DMS53 (cell line): Measurements from ENCODE around the gene SEMA3D.

Source experiments
- DNase-seq: peaks from one replicate; lab custom pipeline; 2025; lab: John Stamatoyannopoulos, UW

SEMA3D gene

GRCh38 chr7:85125651-85126131, 61.2 kb downstream of the SEMA3D start:
- no peak for DNase-seq

DNA sequence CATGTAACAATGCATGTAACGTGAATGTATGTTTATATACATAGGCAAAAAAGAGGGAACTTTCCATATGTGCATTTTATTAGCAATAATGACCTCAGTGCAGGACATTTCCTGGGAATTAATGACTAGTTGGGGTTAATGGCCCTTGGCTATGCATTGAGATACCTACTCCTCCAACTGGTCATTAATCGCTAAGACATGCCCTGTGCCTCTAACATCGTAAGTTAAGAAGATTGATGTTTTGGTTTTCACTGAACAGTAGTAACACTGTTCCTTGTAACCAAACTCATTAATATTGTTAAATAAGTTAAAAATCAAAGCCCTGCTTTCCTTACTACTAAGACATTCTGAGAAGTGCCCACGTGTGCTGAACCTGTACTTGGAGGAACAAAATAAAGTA, 61.7 kb downstream of the SEMA3D start:
- DNase-seq = no peak

GRCh38 chr7:85119934-85120333, 66.9 kb downstream of the SEMA3D start:
- no peak for DNase-seq

DNA sequence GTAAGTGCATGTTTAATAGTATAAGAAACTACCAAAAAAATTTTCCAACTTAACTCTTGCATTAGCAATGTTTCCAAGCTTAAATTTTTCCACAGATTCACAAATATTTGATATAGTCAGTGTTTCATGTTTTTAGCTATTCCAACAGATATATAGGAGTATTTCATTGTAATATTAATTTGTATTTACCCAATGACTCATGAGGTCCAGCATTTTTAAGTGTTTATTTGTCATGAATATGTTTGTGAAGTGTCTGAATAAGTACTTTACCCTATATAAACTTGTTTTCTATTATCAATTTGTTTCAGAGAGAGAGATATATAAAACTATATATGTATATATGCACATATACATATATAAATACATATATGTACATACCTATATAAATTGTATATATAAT, 71.0 kb downstream of the SEMA3D start:
- peak; percentile 57 for DNase-seq

DNA sequence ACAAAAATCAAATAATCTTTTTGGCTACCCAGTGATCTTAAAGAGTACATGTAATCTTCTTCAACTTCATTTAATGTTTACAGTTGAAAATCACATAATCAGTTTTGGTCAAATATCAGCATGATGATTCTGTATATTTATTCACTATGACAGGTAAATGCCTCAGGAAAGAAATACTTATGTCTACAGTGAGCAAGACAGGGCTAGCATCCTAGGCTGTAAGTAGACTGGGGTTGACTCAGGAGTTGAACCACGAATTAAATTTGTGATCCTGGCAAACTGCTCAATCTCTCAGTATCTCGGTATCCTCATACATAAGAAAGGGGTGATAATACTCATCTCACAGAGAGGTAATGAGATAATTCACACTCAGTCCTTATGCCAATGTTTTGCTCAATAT, 71.8 kb downstream of the SEMA3D start:
- peak; percentile 9 for DNase-seq

- peak; percentile 64 for DNase-seq
These were observed 72.5 kb downstream of the SEMA3D start for GRCh38 chr7:85114342-85114741.

DNA sequence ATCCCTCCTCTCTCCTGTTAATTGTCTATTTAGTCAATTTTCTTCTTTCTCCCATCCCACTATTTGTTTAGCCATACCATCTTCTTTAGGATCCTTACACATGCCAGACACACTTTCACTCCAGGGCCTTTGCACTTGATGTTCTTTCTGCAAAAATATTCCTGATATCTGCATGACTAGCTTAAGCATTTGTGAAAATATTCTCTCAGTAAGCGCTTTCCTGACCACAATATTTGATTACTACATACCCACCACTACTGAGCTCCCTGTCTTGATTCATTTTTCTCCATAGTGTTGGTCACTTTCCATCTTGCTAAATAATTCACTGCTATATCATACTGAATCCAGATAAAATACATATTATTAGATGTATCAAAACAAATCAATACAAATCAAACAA, 75.1 kb downstream of the SEMA3D start:
- no peak for DNase-seq

DNA sequence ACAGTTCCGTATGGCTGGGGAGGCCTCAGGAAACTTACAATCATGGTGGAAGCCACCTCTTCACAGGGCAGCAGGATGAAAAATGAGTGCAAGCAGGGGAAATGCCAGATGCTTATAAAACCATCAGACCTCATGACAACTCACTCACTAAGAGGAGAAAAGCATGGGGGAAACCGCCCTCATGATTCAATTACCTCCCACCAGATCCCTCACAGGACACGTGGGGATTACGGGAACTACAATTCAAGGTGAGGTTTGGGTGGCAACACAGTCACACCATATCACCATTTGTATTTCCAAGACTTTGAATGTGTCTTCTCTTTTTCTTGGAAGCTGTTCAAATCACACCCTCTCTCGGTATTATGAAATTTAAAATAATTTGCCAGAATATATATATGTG, 80.1 kb downstream of the SEMA3D start:
- no peak for DNase-seq

GRCh38 chr7:85104432-85105205, 82.2 kb downstream of the SEMA3D start:
- DNase-seq = no peak

DNA sequence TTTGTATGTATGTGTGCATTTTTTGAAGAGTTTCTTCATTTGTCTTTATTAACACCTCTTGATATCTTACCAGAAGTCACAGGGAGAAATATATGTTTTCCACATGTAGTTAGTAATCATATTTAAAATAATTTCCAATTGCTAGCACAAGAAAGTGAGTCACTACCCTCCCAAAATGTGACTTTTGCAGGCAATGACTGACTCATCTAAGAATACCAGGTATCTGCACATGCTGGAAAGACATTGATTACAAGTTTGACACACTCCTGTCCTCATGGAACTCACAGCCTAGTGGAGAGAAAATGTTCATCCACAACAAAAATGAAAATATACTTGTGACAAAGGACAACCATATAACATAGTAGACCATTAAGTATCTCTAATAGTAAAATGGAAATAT, 82.9 kb downstream of the SEMA3D start:
- DNase-seq = no peak

DNA sequence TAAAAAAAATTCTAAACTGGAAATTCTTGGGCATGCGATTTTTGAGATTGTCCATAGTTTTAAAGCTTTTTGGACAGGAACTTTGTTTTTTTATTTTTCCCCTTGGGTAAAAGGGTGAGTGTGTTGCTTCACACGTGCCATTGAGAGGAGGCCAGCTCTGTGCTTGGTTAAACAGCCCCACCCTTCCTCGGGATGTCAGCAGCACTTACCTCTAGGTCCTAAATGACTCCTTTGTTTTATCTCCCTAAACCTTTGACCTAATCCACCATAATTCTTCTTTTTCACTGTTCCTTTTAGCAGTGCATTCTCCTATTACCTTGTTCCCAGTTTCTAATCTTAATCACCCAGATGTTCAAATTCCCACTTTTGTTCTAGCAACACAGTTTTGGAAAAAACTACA, 83.5 kb downstream of the SEMA3D start:
- DNase-seq = no peak

GRCh38 chr7:85102813-85103350, 84.0 kb downstream of the SEMA3D start:
- DNase-seq = no peak

- DNase-seq = no peak
These were observed 85.5 kb downstream of the SEMA3D start for GRCh38 chr7:85101347-85101746.

DNA sequence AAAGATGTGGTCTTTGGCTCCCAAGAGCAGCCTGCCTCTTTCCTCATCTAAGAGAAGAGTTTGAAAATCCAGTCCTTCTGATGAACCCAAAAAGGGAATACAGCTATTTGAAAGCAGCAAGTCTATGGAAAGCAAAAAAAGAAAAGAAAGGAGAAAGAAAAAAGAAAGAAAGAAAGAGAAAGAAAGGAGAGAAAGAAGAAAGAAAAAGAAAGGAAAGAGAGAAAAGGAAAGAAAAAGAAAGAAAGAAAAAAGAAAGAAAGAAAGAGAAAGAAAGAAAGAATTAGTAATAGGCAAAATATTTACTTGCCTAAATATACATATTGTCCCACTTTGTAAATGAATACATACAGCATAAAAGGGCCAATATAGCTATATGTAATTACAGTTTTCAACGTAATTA, 89.0 kb downstream of the SEMA3D start:
- no peak for DNase-seq

DNA sequence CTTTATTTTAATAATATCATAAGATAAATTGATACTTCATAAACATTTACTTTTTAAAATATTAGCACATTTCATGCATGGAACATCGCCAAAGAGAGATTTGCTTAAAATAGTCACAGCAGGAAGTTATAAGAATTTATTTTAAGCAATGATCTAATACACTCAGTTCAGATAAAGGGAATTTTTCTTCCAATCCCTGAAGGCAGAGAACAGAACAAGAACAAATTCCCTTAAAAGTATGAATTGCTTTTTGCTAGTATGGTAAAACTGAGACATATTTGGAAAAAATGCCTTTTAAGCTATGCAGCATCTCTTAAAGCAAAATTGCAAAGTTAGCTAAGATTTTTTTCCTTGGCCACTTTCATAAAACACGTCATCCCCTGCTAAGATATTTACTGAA, 91.0 kb downstream of the SEMA3D start:
- no peak for DNase-seq

GRCh38 chr7:85095366-85095765, 91.5 kb downstream of the SEMA3D start:
- no peak for DNase-seq

DNA sequence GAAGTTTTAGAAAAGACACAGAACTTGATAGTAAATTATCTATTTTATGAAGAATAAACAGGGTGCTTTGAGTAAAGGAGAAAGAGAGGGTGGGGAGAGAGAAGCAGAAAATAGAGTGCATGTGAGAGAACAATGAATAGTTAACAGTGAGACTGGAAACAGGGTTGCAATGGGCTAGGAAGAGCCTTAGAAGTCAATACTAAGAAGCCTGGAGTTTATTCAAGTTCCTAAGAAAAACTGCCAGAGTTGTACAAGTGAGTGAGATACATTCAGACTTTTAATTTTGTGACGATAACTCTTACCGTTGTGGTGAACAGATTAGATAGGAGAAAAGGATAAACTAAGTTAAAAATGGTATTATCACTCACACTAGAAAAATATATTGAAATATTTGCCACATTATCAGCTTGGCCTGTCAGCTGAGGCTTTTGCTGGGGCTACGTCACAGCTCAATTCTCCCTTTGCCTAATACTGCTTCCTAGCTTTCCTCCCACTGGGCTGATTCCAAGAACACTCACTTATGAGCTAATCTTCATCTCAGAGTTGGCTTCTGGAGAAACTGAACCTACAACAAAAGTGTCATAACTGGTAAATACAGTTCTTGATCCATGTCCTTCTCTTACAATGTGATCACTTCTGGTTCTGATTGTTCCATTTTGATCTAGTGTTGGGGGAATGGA, 92.7 kb downstream of the SEMA3D start:
- DNase-seq = no peak

- no peak for DNase-seq
These were observed 95.3 kb downstream of the SEMA3D start for GRCh38 chr7:85091565-85091928.

- DNase-seq = no peak
These were observed 95.8 kb downstream of the SEMA3D start for GRCh38 chr7:85090919-85091564.

GRCh38 chr7:85090143-85090542, 96.7 kb downstream of the SEMA3D start:
- no peak for DNase-seq

GRCh38 chr7:85081846-85082245, 105.0 kb downstream of the SEMA3D start:
- no peak for DNase-seq

GRCh38 chr7:85081392-85081791, 105.5 kb downstream of the SEMA3D start:
- DNase-seq = no peak

- no peak for DNase-seq
These were observed 107.4 kb downstream of the SEMA3D start for GRCh38 chr7:85079434-85079833.
